Neuron (in vitro differentiated cells): Measurements from ENCODE around the gene ZNRF4.
A peak's percentile ranks its signal among the peaks of the same experiment; 100 is the strongest.
"Not testable (repeated sequence)": the region's sequence is repeated elsewhere in the genome, so short reads cannot be mapped to it uniquely, and the experiment has no call there.

Experiments used
- H2AFZ ChIP-seq: one replicate; pipeline ENCODE4 v1.6.1; 2013; ENCODE audit warnings: low read depth, mild to moderate bottlenecking, inconsistent platforms, low read length, moderate library complexity
- H3K27me3 ChIP-seq: one replicate; pipeline ENCODE4 v1.6.1; 2013; ENCODE audit warnings: low read length; ENCODE audit not compliant: insufficient read depth
- H3K36me3 ChIP-seq: one replicate; pipeline ENCODE4 v1.6.1; 2013; ENCODE audit warnings: low read length; ENCODE audit not compliant: insufficient read depth
- H3K4me1 ChIP-seq: one replicate; pipeline ENCODE4 v1.6.1; 2013; ENCODE audit warnings: low read length; ENCODE audit not compliant: insufficient read depth
- H3K4me3 ChIP-seq: 2 replicates; pipeline ENCODE4 v1.5.1; 2013; ENCODE audit warnings: mild to moderate bottlenecking, low read length, moderate library complexity
- H3K9me3 ChIP-seq: one replicate; pipeline ENCODE4 v1.6.1; 2013; ENCODE audit warnings: low read length

Gene ZNRF4

GRCh38 chr19:5434351-5434917 is 20.8 kb upstream of the ZNRF4 start:
- Histone ChIP-seq H3K36me3 (no peaks in the 10 kb centered on the region), H3K4me3 (no peak overlapping the region), H3K4me1 (peaks cover 4% of the 10 kb centered on the region), H3K27me3 (no peaks in the 10 kb centered on the region), H2AFZ (no peak overlapping the region), H3K9me3 (no peaks in the 10 kb centered on the region)

GRCh38 chr19:5434970-5435641 is 20.1 kb upstream of the ZNRF4 start:
- Histone ChIP-seq H3K4me1 (peaks cover 4% of the 10 kb centered on the region), H3K36me3 (no peaks in the 10 kb centered on the region)

DNA sequence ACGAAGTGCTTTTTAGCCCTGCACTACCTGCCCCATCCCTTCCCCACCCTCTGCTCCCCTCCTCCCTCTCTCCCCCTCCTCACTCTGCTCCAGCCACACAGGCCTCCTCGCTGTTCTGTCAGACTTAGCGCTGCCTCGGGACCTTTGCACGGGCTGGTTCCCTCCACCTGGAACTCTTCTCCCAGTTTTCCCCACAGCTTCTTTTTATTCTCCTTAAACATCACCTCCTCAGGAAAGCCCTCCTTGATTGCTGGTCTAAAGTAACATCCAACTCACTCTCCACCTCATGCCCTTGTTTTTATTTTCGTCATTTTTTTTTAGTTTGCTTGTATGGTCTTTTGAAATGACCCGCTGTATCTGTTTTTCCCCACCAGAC is 19.6 kb upstream of the ZNRF4 start:
- Histone ChIP-seq H3K9me3 (no peaks in the 10 kb centered on the region), H3K27me3 (no peaks in the 10 kb centered on the region), H3K36me3 (no peaks in the 10 kb centered on the region), H3K4me3 (no peak overlapping the region), H2AFZ (no peak overlapping the region), H3K4me1 (peaks cover 4% of the 10 kb centered on the region)

More at GRCh38 chr19:5434970-5435641, 20.1 kb upstream of the ZNRF4 start:
- H2AFZ ChIP-seq, result no peak overlapping the region
- no peak overlapping the region for H3K4me3 ChIP-seq
- no peaks in the 10 kb centered on the region for H3K27me3 ChIP-seq
- no peaks in the 10 kb centered on the region for H3K9me3 ChIP-seq

DNA sequence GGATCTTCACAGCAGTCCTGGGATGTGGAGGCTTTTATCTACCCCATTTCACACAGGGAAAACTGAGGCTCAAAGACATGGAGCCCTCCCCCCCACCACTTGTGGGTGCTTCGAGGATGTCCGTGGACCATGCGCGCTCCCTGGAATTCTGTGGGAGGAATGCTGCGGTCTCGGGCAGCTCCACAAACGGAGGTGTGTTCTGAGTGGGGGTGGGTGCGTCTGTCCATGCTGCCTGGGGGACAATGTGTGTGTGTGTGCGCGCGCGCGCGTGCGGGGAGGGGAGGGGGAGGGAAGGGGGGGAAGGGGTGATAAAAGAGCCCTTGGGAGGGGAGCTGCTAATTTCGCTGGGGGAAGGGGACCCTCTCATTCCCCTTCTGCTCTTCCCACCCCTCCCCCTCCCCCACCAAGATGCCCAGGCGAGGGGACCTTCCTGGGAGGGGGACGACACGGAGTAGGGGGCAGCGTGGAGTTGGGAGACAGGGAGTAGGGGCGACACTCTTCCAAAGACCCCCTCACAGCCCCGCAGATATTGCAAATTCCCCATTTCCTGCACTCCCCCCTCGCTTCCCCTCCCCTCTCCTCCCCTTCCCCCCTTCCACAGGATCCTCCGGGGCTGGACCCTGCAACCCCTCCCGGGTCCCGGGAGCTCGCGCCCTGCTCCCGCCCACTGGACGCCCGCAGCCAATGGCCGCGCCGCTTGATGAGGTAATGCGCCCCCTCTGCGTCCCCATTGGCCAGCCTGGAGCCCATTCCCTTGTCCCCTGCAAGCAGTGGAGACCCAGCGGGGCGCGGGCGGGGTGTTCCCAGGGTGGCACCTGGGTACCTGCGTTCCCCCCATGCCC is 18.9 kb upstream of the ZNRF4 start:
- no peaks in the 10 kb centered on the region for H3K27me3 ChIP-seq
- no peaks in the 10 kb centered on the region for H3K9me3 ChIP-seq
- H3K4me3 ChIP-seq, result peak overlapping the region; percentile 42
- H3K36me3 ChIP-seq, result no peaks in the 10 kb centered on the region
- peaks cover 4% of the 10 kb centered on the region for H3K4me1 ChIP-seq
- H2AFZ ChIP-seq, result peak overlapping the region; percentile 48

GRCh38 chr19:5436948-5437306 is 18.3 kb upstream of the ZNRF4 start:
- peak overlapping the region; percentile 34 for H3K4me3 ChIP-seq
- H3K27me3 ChIP-seq, result no peaks in the 10 kb centered on the region
- peak overlapping the region; percentile 48 for H2AFZ ChIP-seq
- peaks cover 4% of the 10 kb centered on the region for H3K4me1 ChIP-seq
- H3K36me3 ChIP-seq, result no peaks in the 10 kb centered on the region
- H3K9me3 ChIP-seq, result no peaks in the 10 kb centered on the region

GRCh38 chr19:5438756-5439155 is 16.5 kb upstream of the ZNRF4 start:
- H3K4me1 ChIP-seq, H2AFZ ChIP-seq, H3K9me3 ChIP-seq, H3K36me3 ChIP-seq, H3K4me3 ChIP-seq, H3K27me3 ChIP-seq: not testable (repeated sequence)

GRCh38 chr19:5439452-5439851 is 15.8 kb upstream of the ZNRF4 start:
- Histone ChIP-seq H3K27me3 (no peaks in the 10 kb centered on the region), H3K4me1 (peaks cover 4% of the 10 kb centered on the region), H3K9me3 (no peaks in the 10 kb centered on the region), H3K4me3 (no peak overlapping the region), H3K36me3 (no peaks in the 10 kb centered on the region), H2AFZ (no peak overlapping the region)

DNA sequence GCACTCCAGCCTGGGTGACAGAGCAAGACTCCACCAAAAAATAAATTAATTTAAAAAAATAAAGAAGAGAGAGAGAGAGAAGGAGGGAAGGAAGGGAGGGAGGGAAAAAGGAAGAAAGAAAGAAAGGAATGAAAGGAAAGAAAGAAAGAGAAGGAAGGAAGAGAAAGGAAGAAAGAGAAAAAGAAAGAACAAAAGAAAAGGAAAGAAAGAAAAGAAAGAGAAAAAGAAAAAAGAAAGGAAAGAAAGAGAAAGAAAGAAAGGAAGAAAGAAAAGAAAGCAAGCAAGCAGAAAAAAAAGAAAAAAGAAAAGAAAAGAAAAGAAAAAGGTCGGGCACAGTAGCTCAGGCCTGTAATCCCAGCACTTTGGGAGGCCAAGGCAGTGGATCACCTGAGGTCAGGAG is 14.9 kb upstream of the ZNRF4 start:
- H3K9me3 ChIP-seq, result no peaks in the 10 kb centered on the region
- H3K27me3 ChIP-seq, result no peaks in the 10 kb centered on the region
- H3K4me3 ChIP-seq, result no peak overlapping the region
- no peaks in the 10 kb centered on the region for H3K36me3 ChIP-seq
- H3K4me1 ChIP-seq, result peaks cover 4% of the 10 kb centered on the region
- H2AFZ ChIP-seq, result no peak overlapping the region

DNA sequence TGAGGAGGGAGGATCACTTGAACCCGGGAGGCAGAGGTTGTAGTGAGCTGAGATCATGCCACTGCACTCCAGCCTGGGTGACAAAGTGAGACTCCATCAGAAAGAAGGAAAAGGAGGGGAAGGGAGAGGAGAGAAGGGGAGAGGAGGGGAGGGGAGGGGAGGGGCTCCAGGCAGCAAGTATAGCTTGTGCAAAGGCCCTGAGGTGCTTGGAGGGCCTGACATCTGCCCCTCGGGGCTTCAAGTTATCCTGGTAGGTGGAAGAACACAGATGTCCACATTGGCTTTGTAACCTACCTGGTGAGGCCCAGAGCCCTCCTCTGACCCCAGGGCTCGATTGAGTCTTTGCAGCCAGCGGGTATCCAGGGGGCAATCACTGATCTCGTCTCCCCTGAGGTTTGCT is 11.5 kb upstream of the ZNRF4 start:
- Histone ChIP-seq H2AFZ (no peak overlapping the region), H3K36me3 (no peaks in the 10 kb centered on the region), H3K4me1 (no peaks in the 10 kb centered on the region), H3K4me3 (no peak overlapping the region), H3K27me3 (no peaks in the 10 kb centered on the region), H3K9me3 (no peaks in the 10 kb centered on the region)

GRCh38 chr19:5444431-5444830 is 10.8 kb upstream of the ZNRF4 start:
- Histone ChIP-seq H3K9me3 (no peaks in the 10 kb centered on the region), H3K36me3 (no peaks in the 10 kb centered on the region), H3K4me1 (no peaks in the 10 kb centered on the region), H2AFZ (no peak overlapping the region), H3K27me3 (no peaks in the 10 kb centered on the region), H3K4me3 (no peak overlapping the region)

DNA sequence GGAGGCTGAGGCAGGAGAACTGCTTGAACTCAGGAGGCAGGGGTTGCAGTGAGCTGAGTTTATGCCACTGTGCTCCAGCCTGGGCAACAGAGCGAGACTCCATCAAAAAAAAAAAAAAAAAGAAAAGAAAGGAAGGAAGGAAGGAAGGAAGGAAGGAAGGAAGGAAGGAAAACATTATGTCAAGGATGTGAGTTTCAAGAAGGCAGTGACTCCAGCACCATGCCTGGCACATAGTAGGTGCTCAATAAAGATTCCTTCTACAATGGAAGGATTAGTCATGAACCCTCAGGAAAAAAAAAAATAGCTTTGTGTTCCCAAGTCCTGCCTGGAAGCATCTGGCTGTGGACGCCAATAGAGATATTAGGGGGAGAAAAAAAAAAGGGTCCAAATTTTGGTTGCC is 10.1 kb upstream of the ZNRF4 start:
- no peaks in the 10 kb centered on the region for H3K4me1 ChIP-seq
- no peaks in the 10 kb centered on the region for H3K27me3 ChIP-seq
- no peak overlapping the region for H2AFZ ChIP-seq
- no peaks in the 10 kb centered on the region for H3K36me3 ChIP-seq
- H3K4me3 ChIP-seq, result no peak overlapping the region
- no peaks in the 10 kb centered on the region for H3K9me3 ChIP-seq

DNA sequence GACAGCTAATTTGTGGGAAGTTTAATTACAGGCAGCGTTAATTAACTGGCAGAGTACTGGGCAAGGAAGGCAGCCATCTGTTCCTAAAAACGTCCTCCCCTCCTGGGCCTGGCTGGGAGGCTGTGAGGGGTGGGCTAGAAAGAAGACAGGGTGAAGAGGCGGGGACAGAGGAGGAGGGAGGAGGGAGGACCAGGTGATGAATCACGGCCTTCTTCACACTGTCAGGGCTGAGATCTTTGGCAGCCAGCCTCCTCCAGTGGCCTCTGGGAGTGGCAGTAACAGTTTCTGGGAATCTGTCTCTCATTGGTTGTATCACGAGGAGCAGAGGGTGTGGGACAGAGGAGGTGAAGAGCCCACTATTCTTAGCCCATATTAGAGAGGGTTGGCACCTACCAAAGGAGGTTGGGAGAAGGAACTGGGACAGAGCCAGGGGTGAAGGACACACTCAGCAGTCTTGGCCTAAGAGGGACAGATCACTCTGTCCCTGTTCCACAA is 9.6 kb upstream of the ZNRF4 start:
- no peak overlapping the region for H3K4me3 ChIP-seq
- no peaks in the 10 kb centered on the region for H3K27me3 ChIP-seq
- H3K9me3 ChIP-seq, result no peaks in the 10 kb centered on the region
- H2AFZ ChIP-seq, result no peak overlapping the region
- H3K36me3 ChIP-seq, result no peaks in the 10 kb centered on the region
- H3K4me1 ChIP-seq, result no peaks in the 10 kb centered on the region

DNA sequence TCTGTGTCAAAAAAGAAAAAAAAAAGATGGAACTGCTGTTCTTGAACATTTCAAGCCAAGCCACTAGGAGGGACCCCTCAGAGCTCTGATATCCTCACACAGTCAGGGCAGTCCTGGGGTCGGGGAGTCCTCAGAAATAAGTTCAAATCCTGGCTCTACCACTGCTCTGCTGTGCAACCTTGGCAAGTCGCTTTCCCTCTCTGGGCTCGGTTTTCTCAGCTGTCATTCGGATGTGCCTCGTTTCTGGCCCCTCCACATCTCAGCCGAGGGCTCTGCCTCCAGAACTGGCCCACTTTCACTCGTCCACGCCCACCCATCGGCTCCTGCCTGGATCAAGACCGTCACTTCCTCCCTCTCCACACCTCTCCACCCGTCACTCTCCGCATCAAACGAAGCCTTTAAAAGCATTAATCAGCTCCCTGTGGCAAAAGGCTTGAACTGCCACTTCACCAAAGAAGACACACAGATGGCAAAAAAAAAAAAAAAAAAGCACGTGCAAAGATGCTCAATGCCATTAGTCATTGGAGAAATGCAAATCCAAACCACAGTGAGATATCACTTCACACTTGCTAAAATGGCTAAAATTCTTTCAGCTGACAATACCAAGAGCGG is 7.4 kb upstream of the ZNRF4 start:
- no peaks in the 10 kb centered on the region for H3K9me3 ChIP-seq
- H3K4me3 ChIP-seq, result no peak overlapping the region
- H2AFZ ChIP-seq, result no peak overlapping the region
- no peaks in the 10 kb centered on the region for H3K36me3 ChIP-seq
- no peaks in the 10 kb centered on the region for H3K27me3 ChIP-seq
- no peaks in the 10 kb centered on the region for H3K4me1 ChIP-seq
